Left lung (tissue), 10 donors: ENCODE measurements around the gene TCP11L1. TPM values are rescaled to one million over a fixed set of nuclear protein-coding genes. Genes with fewer than 3 reads are reported as not detected.

Source experiments
- ATAC-seq: fragments of 200-7000 bp; cut with Tn5 transposase; one replicate; pipeline ENCODE4 v1.9.1; 2020; ENCODE audit warnings: moderate library complexity
- DNase-seq, 4 donors: peaks; one replicate each; pipeline ENCODE4 v3.0.0-alpha.2; 2013 to 2020
- H3K27ac ChIP-seq, 2 donors: fragments of 200-600 bp; sonication (generic) in 1 of 2; one replicate each; pipeline versions ENCODE4 v1.5.0 to v1.8.0; 2020 to 2021
- H3K27me3 ChIP-seq, 2 donors: fragments of 200-600 bp; sonication (generic) in 1 of 2; one replicate each; pipeline versions ENCODE4 v1.5.0 to v1.8.0; 2020 to 2021
- H3K36me3 ChIP-seq, 2 donors: fragments of 200-600 bp; sonication (generic) in 1 of 2; one replicate each; pipeline versions ENCODE4 v1.5.0 to v1.8.0; 2020 to 2021
- H3K4me1 ChIP-seq, 2 donors: fragments of 200-600 bp; one replicate each; pipeline ENCODE4 v1.8.0; 2021
- H3K4me3 ChIP-seq, 2 donors: fragments of 200-600 bp; sonication (generic) in 1 of 2; one replicate each; pipeline versions ENCODE4 v1.5.0 to v1.8.0; 2020 to 2021; ENCODE audit warnings: mild to moderate bottlenecking in 1 of 2
- H3K9me3 ChIP-seq, 2 donors: fragments of 200-600 bp; sonication (generic) in 1 of 2; one replicate each; pipeline versions ENCODE4 v1.5.0 to v1.8.0; 2020 to 2021
- intact Hi-C, 2 donors: fragments of 100-400 bp; cut with DNase I; formaldehyde crosslinking; loops; one replicate each; pipeline versions ENCODE4 v1.11.2 to v1.14.2; 2022
- polyA plus RNA-seq, 6 donors: library from polyadenylated mRNA; unstranded; fragments of 120-200 nt; gene quantifications; one replicate each; pipeline ENCODE4 v1.2.1, GENCODE V29; 2013; ENCODE audit not compliant: insufficient read length in 6 of 6
- total RNA-seq, 2 donors: library from RNA; stranded (reverse); fragmentation: NEBNext Ultra II Directional; extraction: Animal tissue kit (Norgen Biotek cat#: 25700); gene quantifications; one replicate each; pipeline ENCODE4 v1.2.1, GENCODE V29; 2021
- TF ChIP-seq, protein P1 (sequence below), 2 donors: fragments of 200-600 bp; sonication (generic) in 1 of 2; IDR thresholded peaks; one replicate each; pipeline versions ENCODE4 v1.5.0 to v1.8.0; 2021; ENCODE audit warnings: antibody characterized with exemption in 2 of 2
- donor health status: DM: no; HTN: yes; CAD: no.
- donor health status: DM: no; HTN: no; CAD: no.

The TCP11L1 gene
- total and polyA plus RNA-seq, 8 donors = 13.9 to 25.9 (median 15.6) TPM

DNA sequence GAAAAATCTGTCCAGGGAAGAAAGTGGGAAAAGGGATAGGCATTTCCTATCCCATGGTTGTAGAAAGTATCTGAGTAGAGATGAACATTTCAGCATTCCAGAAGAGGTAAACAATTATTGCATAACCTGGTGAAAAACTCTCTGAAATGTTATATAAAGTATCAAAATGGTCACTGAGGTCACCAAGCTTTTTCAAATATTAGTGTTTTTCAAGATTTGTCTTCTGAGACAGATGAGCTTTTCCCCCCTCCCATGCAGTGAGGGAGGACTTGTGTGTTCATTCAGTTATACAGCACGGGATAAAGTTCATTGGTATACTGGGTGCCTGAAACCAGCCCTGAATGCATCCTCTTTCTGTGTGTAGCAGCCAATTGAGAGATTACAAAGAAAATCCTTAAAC, 25.6 kb upstream of the TCP11L1 start:
- Histone ChIP-seq H3K27ac (no peak overlapping the region), H3K4me1 (peaks cover 6 to 22% of the 10 kb centered on the region in 2 donors), H3K9me3 (no peaks in the 10 kb centered on the region), H3K4me3 (no peak overlapping the region), H3K36me3 (no peaks in the 10 kb centered on the region), H3K27me3 (peaks cover 0 to 32% of the 10 kb centered on the region in 2 donors)
- ATAC-seq (no peak), DNase-seq (no peak)
- intact Hi-C loops = no loop called here
- TF ChIP-seq, protein P1, sequence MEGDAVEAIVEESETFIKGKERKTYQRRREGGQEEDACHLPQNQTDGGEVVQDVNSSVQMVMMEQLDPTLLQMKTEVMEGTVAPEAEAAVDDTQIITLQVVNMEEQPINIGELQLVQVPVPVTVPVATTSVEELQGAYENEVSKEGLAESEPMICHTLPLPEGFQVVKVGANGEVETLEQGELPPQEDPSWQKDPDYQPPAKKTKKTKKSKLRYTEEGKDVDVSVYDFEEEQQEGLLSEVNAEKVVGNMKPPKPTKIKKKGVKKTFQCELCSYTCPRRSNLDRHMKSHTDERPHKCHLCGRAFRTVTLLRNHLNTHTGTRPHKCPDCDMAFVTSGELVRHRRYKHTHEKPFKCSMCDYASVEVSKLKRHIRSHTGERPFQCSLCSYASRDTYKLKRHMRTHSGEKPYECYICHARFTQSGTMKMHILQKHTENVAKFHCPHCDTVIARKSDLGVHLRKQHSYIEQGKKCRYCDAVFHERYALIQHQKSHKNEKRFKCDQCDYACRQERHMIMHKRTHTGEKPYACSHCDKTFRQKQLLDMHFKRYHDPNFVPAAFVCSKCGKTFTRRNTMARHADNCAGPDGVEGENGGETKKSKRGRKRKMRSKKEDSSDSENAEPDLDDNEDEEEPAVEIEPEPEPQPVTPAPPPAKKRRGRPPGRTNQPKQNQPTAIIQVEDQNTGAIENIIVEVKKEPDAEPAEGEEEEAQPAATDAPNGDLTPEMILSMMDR (IDR thresholded peaks at IDR 0.05) = no peak

DNA sequence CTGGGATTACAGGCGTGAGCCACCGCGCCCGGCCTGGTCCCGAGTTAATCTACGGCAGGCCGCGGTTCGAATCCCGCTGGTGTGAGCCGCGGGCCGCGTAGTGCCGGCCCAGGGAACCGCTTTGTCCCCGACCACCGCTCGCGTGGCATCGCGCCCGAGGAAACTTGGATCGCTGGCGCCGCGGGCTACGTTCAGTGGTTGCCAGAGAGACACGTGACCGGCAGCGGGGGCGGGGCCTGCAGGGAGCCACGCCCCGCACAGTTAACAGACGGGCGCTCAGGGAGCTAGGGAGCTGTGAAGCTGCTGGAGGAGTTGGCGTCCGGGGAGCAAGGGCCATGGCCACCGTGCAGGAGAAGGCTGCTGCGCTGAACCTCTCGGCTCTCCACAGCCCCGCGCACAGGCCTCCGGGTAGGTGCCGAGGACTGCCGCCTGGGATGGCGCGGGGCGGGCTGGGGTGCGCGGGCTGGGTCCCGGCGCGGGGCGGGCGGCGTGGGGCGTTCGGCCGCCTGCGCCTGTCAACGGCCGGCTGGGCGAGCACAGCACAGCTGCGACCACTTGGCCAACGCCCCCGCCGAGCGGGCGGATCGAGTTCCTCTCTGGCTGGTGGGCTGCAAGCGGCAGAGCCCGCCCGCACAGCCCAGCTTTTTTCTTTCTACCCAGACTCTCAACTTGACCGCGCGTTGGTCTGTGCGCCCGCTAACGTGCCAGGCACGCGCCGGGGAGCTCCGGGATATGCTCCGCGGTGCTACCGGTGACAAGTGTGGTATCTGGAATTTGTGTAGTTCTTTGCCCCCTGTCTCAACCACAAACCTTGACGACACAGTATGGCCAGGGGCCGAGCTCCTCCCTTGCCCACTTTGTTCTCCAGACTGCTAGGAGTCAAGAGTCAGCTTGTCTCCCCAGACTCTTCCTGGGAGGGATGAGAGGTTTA, 23.5 kb upstream of the TCP11L1 start, which contains the start of gene DEPDC7:
Gene DEPDC7, plus strand, starts transcription at position 258 of the 931 bp plus-strand sequence. Its CDS starts 78 bp downstream, at position 336.
- ATAC-seq (peak; percentile 97), DNase-seq (peak; percentile 84 to 95 (median 89))
- no peak within 1 kb of the TSS for H3K27ac ChIP-seq
- no peaks in the 10 kb centered on the region for H3K9me3 ChIP-seq
- peak within 1 kb of the TSS; percentile 42 to 54 for H3K4me3 ChIP-seq
- intact Hi-C loops = no loop called here
- peaks cover 0 to 42% of the 10 kb centered on the region in 2 donors for H3K27me3 ChIP-seq
- TF ChIP-seq, protein P1 (IDR thresholded peaks at IDR 0.05) = no peak
- no peaks in the 10 kb centered on the region for H3K36me3 ChIP-seq
- H3K4me1 ChIP-seq = peaks cover 6 to 22% of the 10 kb centered on the region in 2 donors

DNA sequence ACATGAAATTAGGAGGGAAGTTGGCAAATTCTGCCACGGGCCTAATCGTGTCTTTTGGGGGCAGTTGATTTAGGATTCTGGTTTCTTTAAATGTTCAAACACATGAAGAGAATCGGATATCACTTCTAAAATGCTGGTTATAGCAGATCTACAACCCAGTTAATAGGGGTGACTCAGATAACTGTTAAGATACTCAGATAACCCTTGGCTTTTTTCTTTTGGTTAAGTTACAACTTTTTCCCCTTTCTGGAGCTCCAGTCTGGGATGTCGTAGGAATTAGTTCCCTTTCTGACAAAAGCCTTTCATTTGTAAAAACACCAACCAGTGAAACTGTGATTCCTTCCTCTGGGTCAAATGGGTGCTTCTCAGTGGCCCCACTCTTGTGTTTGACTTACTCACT, 22.7 kb upstream of the TCP11L1 start:
- ATAC-seq (no peak), DNase-seq (no peak)
- TF ChIP-seq, protein P1 (IDR thresholded peaks at IDR 0.05) = no peak
- Histone ChIP-seq H3K4me1 (peaks cover 6 to 17% of the 10 kb centered on the region in 2 donors), H3K4me3 (peak overlapping the region; percentile 42 to 54), H3K27me3 (peaks cover 0 to 42% of the 10 kb centered on the region in 2 donors), H3K9me3 (no peaks in the 10 kb centered on the region), H3K36me3 (no peaks in the 10 kb centered on the region), H3K27ac (no peak overlapping the region)
- intact Hi-C loops = no loop called here

DNA sequence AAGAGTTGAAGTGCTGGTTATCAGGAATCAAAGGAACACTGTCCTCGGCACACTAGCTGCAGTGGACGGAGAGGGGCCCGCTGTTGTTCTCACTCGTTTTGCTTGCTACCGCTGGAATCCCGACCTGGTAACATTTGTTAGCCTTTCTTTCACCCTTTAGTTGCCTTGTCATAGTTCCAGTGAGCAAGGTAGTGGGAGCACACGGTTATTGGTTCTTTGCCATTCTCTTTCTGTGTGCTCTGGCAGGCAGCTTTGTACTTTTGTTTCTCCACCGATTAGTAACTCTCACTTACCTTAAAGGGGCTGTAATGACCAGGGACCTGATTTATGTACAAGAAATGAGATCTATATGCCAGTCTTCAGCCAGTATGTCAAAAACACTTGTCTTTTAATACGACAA, 21.9 kb upstream of the TCP11L1 start:
- no peaks in the 10 kb centered on the region for H3K36me3 ChIP-seq
- intact Hi-C loops = no loop called here
- H3K9me3 ChIP-seq = no peaks in the 10 kb centered on the region
- ATAC-seq = no peak
- no peak overlapping the region for H3K27ac ChIP-seq
- H3K27me3 ChIP-seq = peaks cover 0 to 42% of the 10 kb centered on the region in 2 donors
- TF ChIP-seq, protein P1 (IDR thresholded peaks at IDR 0.05) = no peak
- peaks cover 6 to 13% of the 10 kb centered on the region in 2 donors for H3K4me1 ChIP-seq
- DNase-seq = no peak
- no peak overlapping the region for H3K4me3 ChIP-seq

DNA sequence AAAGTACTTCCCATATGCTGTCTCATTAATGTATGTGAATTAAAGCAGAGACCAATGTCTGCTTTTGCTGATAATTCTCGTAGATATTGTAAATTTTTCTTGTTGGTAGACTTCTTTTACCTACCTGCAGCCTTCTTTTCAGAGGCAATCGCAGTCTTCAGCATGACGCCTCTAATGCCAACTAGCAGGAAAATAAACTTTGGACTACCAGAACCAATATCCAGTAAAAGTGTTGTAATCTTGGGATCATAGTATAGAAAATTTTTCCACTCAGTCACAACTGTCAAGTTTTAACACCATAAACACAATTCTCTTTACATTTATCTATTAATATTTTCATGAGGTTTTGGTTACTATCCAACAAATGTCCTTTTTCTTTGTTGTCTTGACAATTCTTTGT, 21.4 kb upstream of the TCP11L1 start:
- Histone ChIP-seq H3K27me3 (peaks cover 0 to 42% of the 10 kb centered on the region in 2 donors), H3K4me1 (peaks cover 6 to 13% of the 10 kb centered on the region in 2 donors), H3K27ac (no peak overlapping the region), H3K4me3 (no peak overlapping the region), H3K36me3 (no peaks in the 10 kb centered on the region), H3K9me3 (no peaks in the 10 kb centered on the region)
- DNase-seq = no peak
- TF ChIP-seq, protein P1 (IDR thresholded peaks at IDR 0.05) = no peak
- ATAC-seq = no peak
- intact Hi-C loops = no loop called here
